GM13977 (cell line): ENCODE results near the gene DNAH2.

ENCODE experiments used
- DNase-seq: peaks from one replicate; pipeline ENCODE4 v3.0.0; 2012; ENCODE audit warnings: low spot score
- CTCF ChIP-seq: IDR thresholded peaks from 2 replicates; pipeline ENCODE4 v1.5.1; 2012; ENCODE audit warnings: mild to moderate bottlenecking, control low read depth; ENCODE audit not compliant: insufficient read depth; ENCODE audit errors: extremely low read depth, missing control alignments
- in situ Hi-C: fragments of 300-500 bp; cut with MboI; formaldehyde crosslinking; loops from one replicate; pipeline ENCODE4 v1.12.0; 2022; ENCODE audit warnings: low sequenced_read_pairs, low pct_unique_long_range_greater_than_20kb, mixed read lengths, inconsistent platforms; ENCODE audit not compliant: unreplicated experiment

Gene DNAH2, protein sequence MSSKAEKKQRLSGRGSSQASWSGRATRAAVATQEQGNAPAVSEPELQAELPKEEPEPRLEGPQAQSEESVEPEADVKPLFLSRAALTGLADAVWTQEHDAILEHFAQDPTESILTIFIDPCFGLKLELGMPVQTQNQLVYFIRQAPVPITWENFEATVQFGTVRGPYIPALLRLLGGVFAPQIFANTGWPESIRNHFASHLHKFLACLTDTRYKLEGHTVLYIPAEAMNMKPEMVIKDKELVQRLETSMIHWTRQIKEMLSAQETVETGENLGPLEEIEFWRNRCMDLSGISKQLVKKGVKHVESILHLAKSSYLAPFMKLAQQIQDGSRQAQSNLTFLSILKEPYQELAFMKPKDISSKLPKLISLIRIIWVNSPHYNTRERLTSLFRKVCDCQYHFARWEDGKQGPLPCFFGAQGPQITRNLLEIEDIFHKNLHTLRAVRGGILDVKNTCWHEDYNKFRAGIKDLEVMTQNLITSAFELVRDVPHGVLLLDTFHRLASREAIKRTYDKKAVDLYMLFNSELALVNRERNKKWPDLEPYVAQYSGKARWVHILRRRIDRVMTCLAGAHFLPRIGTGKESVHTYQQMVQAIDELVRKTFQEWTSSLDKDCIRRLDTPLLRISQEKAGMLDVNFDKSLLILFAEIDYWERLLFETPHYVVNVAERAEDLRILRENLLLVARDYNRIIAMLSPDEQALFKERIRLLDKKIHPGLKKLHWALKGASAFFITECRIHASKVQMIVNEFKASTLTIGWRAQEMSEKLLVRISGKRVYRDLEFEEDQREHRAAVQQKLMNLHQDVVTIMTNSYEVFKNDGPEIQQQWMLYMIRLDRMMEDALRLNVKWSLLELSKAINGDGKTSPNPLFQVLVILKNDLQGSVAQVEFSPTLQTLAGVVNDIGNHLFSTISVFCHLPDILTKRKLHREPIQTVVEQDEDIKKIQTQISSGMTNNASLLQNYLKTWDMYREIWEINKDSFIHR (N-terminal part only)

DNA sequence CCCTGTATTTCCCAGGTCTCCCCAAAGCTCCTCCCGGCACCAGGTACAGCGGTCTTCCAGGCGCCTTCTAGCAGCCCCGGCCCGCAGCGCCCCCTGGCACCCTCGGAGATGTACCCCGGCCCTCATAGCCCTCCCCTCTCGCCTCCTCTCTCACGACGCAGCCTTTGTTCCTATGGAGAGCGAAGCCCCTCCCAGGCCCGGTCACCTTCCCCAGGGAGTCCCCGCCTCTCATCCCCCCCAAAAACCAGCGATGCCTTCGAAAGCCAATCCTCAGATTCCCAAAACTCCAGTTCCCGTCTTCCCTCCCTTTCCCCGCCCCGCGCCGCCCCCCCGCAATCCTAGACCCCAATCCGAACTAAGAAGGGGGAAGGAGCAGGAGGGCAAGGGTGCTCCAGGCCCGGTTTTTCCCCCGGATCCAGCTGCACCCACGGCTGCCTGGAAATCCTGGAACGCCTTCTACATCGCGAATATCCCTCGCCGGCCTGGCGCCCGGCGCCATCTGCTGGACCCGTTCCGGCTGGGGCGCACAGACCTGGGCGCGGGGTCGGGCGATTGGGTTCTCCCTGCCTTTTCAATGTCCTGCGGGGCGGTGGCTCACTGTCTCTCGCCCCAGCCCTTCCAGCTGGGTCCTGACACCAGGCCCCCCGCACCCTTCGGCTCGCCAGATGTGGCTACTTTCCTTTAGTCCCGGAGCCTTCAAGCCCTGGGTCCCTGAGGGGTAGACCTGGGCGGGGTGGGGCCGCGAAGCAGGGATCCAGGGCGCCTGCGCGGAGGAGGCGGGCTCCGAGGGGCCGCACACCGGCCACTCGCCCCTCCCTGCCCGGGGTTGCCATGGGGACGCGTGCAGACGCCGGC, at the start of gene DNAH2:
Gene DNAH2, plus strand, starts transcription at position 844 of the 855 bp plus-strand sequence. CDS start 1,991 bp downstream, outside the sequence.
- TF ChIP-seq CTCF, result peak; percentile 58
- peak; percentile 82 for DNase-seq
- in situ Hi-C loops, result no loop called here

- no peak for DNase-seq
- in situ Hi-C loops, result no loop called here
- TF ChIP-seq CTCF, result no peak
Observed at GRCh38 chr17:7668482-7668881, 49.1 kb upstream of the DNAH2 start.

- in situ Hi-C loops, result no loop called here
- TF ChIP-seq CTCF, result peak; percentile 43
- DNase-seq, result peak; percentile 47
Observed at GRCh38 chr17:7673239-7673638, 44.3 kb upstream of the DNAH2 start.

DNA sequence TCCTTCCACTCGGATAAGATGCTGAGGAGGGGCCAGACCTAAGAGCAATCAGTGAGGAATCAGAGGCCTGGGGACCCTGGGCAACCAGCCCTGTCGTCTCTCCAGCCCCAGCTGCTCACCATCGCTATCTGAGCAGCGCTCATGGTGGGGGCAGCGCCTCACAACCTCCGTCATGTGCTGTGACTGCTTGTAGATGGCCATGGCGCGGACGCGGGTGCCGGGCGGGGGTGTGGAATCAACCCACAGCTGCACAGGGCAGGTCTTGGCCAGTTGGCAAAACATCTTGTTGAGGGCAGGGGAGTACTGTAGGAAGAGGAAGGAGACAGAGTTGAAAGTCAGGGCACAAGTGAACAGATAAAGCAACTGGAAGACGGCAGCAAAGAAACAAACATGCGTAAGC, 42.6 kb upstream of the DNAH2 start:
- TF ChIP-seq CTCF, result no peak
- in situ Hi-C loops, result no loop called here
- DNase-seq, result no peak

DNA sequence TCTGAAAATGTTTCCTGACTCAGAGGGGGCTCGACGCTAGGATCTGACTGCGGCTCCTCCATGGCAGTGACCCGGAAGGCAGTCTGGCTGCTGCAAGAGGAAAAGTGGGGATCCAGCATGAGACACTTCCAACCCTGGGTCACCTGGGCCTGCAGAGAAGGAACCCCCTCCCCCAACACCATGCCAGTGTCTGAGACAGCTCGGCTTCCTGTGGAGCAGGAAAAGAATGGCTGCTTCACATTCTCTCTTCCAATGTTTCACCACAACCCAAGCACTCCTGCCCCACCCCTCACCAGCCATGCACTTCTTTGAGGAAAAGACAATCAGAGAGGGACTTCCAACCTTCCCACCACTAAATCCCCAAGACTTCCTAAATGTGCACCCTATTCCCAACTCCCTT, 41.0 kb upstream of the DNAH2 start:
- DNase-seq, result no peak
- in situ Hi-C loops, result no loop called here
- no peak for TF ChIP-seq CTCF
